Ovary (tissue), 10 donors: ENCODE data around the gene PGF. TPM values are rescaled to one million over a fixed set of nuclear protein-coding genes. Genes with fewer than 3 reads are reported as not detected.
A peak's percentile ranks its signal among the peaks of the same experiment; 100 is the strongest.

Experiments
- DNase-seq, 5 donors: peaks; one replicate each; pipeline ENCODE4 v3.0.0-alpha.2; 2019 to 2020
- H3K27ac ChIP-seq, 2 donors: fragments of 200-600 bp; one replicate each; pipeline versions ENCODE4 v1.5.1 to v1.8.0; 2019 to 2022
- H3K27me3 ChIP-seq: fragments of 200-600 bp; one replicate; pipeline ENCODE4 v1.8.0; 2022
- H3K36me3 ChIP-seq: fragments of 200-600 bp; sonication (generic); one replicate; pipeline ENCODE4 v1.5.1; 2019
- H3K4me1 ChIP-seq: one replicate; pipeline ENCODE4 v1.8.1; 2013; ENCODE audit warnings: mild to moderate bottlenecking, moderate library complexity; ENCODE audit not compliant: insufficient read depth
- H3K4me3 ChIP-seq: fragments of 200-600 bp; sonication (generic); one replicate; pipeline ENCODE4 v1.5.1; 2017
- H3K9me3 ChIP-seq, 2 donors: fragments of 200-600 bp in 1 of 2; sonication (generic) in 1 of 2; one replicate each; pipeline versions ENCODE4 v1.5.1 to v1.8.1; 2013 to 2019; ENCODE audit warnings: mild to moderate bottlenecking in 1 of 2, moderate library complexity in 1 of 2
- EP300 ChIP-seq: sonication (generic); formaldehyde crosslinking; IDR thresholded peaks from one replicate; pipeline ENCODE4 v1.6.1; 2017; ENCODE audit warnings: antibody characterized with exemption
- POLR2A ChIP-seq: fragments of 450-650 bp; IDR thresholded peaks from one replicate; pipeline ENCODE4 v1.6.1; 2017; ENCODE audit warnings: antibody characterized with exemption, mild to moderate bottlenecking, moderate library complexity
- WGBS, 3 donors: extraction: QIAGEN DNeasy Blood & Tissue Kit in 1 of 3; methylation state at CpG; one replicate each; pipeline versions ENCODE4 v1.1.5 to v1.1.7; 2013 to 2017; 5-methylcytosine and 5-hydroxymethylcytosine counted together
- intact Hi-C, 4 donors: fragments of 100-400 bp; cut with DNase I; formaldehyde crosslinking; loops; one replicate each; pipeline versions ENCODE4 v1.11.0 to v1.15.1; 2022 to 2023
- long read RNA-seq, 3 donors: library from polyadenylated mRNA in 2 of 3; unstranded in 2 of 3; transcript quantifications; one replicate each; pipeline ENCODE4 v2.0.0 and lab custom pipeline, GENCODE V29; 2021 to 2026
- polyA plus RNA-seq, 2 donors: library from polyadenylated mRNA; stranded (reverse); fragments of 200-250 nt in 1 of 2; fragments of 350-450 nt in 1 of 2; fragmentation: Illumina TruSeq in 1 of 2; extraction: RNeasy Lipid Tissue Mini Kit (QIAGEN cat#74804) in 1 of 2; gene quantifications; one replicate each; pipeline ENCODE4 v1.2.3, GENCODE V29; 2013 to 2014
- total RNA-seq, 7 donors: library from RNA; depleted of rRNA in 2 of 7; stranded (reverse); fragments of >200 nt in 2 of 7; fragmentation: NEBNext Ultra II Directional in 3 of 7; extraction: Animal tissue kit (Norgen Biotek cat#: 25700) in 3 of 7; gene quantifications; one replicate each; pipeline versions ENCODE4 v1.1.0 to v1.2.4, GENCODE V29; 2016 to 2023
- TF ChIP-seq, protein P1 (sequence below), 3 donors: fragments of 450-650 bp in 2 of 3; fragments of 200-600 bp in 1 of 3; IDR thresholded peaks; one replicate each; pipeline versions ENCODE4 v1.5.1 to v1.8.0; 2016 to 2022; ENCODE audit warnings: antibody characterized with exemption in 3 of 3, mild to moderate bottlenecking in 1 of 3
- donor health status: DM: no; HTN: no; CAD: no; lungs with moderate emphysema.
- donor health status: DM: no; HTN: no; CAD: no.
- donor health status: Bipolar disorder and iron deficiency.
- donor health status: DM: yes; HTN: yes; CAD: no.
- donor health status: DM: no; HTN: no; CAD: no.
- donor health status: DM: yes; HTN: yes; CAD: no.

The PGF gene
- total RNA-seq (10 to 100 TPM in 1 of 7 donors, 1 to 10 TPM in 5, not detected in 1; 1.8 to 14.0 (median 3.1) TPM), polyA plus RNA-seq (1 to 10 TPM; 4.5 to 5.7 TPM)
- long read RNA-seq, donor 1, transcript PGF-203 (6 exons, 1,699 nt) = minor isoform, 6 of 16 reads
- long read RNA-seq, donor 1, transcript PGF-206 (7 exons, 1,927 nt) = major isoform, 8 of 16 reads
- long read RNA-seq, donor 1, partial matches to known transcripts = 0 of 16 reads
- long read RNA-seq, donor 1, other reads (novel, unspliced or antisense) = 1 of 16 reads
- long read RNA-seq, donor 2, partial matches to known transcripts = 0 of 1 reads
- long read RNA-seq, donor 2, other reads (novel, unspliced or antisense) = 0 of 1 reads
- long read RNA-seq, donor 3, transcript PGF-203 (6 exons, 1,699 nt) = major isoform, 7 of 10 reads
- long read RNA-seq, donor 3, partial matches to known transcripts = 0 of 10 reads
- long read RNA-seq, donor 3, other reads (novel, unspliced or antisense) = 1 of 10 reads

DNA sequence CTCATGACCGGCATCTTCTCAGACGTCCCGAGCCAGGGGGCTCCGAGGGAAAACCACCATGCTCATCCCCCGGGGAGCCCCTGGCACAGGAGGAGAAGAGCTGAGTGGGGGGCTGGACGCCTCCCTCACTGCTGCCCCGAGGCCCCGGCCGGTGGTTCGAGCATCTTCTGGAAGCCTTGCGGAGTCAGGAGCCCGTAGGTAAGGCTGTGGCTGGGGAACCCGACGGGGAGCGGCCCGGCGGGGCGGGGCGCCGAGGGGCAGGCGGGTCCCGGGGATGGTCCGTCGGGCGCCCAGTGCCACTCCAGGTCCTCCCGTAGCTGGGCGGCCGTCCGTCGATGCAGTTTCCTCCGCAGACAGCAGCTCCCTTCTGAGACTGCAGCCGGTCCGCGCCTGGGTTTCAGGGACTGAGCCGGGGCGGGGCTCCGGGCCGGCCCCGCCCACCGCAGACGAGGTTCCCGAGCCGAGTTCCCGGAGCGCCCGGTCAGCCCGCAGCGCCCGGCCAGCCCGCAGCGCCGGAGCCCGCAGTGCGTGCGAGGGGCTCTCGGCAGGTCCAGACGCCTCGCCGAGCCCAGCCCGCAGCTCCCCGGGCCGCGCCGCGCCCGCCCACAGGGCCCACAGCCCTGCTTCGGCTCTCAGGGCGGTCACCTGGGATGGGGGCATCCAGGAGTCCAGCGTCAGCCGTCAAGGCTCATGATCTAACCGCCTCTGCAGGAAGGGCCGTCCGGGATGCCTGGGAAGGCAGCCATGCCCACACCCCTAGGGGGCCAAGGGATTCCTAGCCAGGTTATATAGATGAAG lies at the start of gene PGF:
PGF (minus strand) TSS at position 369 of the 798 bp plus-strand sequence; CDS start at position 14, 355 bp downstream.
- no peak within 1 kb of the TSS for H3K27ac ChIP-seq
- WGBS, 3 donors = 2% methylated on average over 31 to 73 of the region's 73 CpGs
- no peaks in the 10 kb centered on the region for H3K9me3 ChIP-seq
- peak; percentile 52 to 79 (median 69) for DNase-seq
- H3K4me1 ChIP-seq = peaks cover 4% of the 10 kb centered on the region
- peak within 1 kb of the TSS; percentile 23 for H3K4me3 ChIP-seq
- H3K36me3 ChIP-seq = no peaks in the 10 kb centered on the region
- H3K27me3 ChIP-seq = no peaks in the 10 kb centered on the region
- no peak for TF ChIP-seq EP300
- TF ChIP-seq, protein P1, sequence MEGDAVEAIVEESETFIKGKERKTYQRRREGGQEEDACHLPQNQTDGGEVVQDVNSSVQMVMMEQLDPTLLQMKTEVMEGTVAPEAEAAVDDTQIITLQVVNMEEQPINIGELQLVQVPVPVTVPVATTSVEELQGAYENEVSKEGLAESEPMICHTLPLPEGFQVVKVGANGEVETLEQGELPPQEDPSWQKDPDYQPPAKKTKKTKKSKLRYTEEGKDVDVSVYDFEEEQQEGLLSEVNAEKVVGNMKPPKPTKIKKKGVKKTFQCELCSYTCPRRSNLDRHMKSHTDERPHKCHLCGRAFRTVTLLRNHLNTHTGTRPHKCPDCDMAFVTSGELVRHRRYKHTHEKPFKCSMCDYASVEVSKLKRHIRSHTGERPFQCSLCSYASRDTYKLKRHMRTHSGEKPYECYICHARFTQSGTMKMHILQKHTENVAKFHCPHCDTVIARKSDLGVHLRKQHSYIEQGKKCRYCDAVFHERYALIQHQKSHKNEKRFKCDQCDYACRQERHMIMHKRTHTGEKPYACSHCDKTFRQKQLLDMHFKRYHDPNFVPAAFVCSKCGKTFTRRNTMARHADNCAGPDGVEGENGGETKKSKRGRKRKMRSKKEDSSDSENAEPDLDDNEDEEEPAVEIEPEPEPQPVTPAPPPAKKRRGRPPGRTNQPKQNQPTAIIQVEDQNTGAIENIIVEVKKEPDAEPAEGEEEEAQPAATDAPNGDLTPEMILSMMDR (IDR thresholded peaks at IDR 0.05) = no peak
- no peak for TF ChIP-seq POLR2A
- intact Hi-C loops = loop anchor here in 1 of 4 donors (10.0 kb wide), 1 partner anchor 59 kb away; no protein-coding TSS in a partner anchor

- intact Hi-C loops = no loop called here
- DNase-seq = no peak
Measured at GRCh38 chr14:75003250-75004027, 48.0 kb upstream of the PGF start.

DNA sequence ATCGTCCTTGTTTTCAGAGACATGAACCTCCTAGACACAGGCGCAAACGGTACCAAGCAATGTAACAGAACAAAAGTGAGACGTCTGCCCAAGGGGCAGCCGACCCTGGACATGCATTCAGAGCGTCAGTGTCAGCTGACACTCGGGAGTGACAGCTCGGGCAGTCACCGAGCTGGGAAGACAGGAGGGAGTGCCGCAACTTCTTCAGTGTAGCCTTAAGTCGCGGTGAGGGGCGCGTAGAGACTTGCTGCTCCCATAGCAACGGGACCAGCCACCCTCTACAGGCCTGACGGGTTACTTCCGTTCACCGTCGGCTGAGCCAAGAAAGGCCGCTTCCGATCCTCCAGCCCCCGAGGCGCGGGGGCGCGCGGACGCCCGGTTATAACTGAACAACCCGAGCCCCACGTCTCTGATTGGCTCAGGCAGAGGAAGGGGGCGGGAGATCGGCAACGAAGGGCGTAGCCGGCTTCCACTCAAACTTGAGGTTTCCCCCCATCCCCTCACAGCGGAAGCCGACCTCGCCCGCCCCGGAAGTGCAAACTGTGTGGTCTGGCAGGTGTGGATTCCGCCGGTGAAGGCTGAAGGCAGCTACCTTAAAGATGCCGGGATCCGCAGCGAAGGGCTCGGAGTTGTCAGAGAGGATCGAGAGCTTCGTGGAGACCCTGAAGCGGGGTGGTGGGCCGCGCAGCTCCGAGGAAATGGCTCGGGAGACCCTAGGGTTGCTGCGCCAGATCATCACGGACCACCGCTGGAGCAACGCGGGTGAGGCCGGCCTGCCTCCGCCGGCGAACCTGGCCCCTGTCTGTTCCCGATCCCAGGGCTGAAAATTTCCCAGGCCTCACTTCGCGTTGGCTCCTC lies 47.2 kb upstream of the PGF start, which contains the start of gene EIF2B2:
EIF2B2 (plus strand) TSS at position 530 of the 858 bp plus-strand sequence; CDS start at position 600, 70 bp downstream.
- no peak for TF ChIP-seq POLR2A
- no peak for TF ChIP-seq EP300
- TF ChIP-seq, protein P1 (IDR thresholded peaks at IDR 0.05) = peak in 1 of 3 donors; percentile 47
- intact Hi-C loops = no loop called here
- H3K9me3 ChIP-seq = no peaks in the 10 kb centered on the region
- H3K4me3 ChIP-seq = peak within 1 kb of the TSS; percentile 51
- peaks cover 5% of the 10 kb centered on the region for H3K4me1 ChIP-seq
- H3K27ac ChIP-seq = peak within 1 kb of the TSS in 1 of 2 donors; percentile 61
- no peaks in the 10 kb centered on the region for H3K27me3 ChIP-seq
- 0 to 1% (median 1%) methylated on average over 53 to 66 of the region's 66 CpGs for WGBS, 3 donors
- DNase-seq = peak; percentile 95 to 99 (median 97)
- no peaks in the 10 kb centered on the region for H3K36me3 ChIP-seq

More at GRCh38 chr14:75003250-75004027, 48.0 kb upstream of the PGF start:
- WGBS, 3 donors = 8 to 10% (median 10%) methylated on average over 18 of the region's 18 CpGs
- Histone ChIP-seq H3K4me3 (peak overlapping the region; percentile 51), H3K4me1 (peaks cover 5% of the 10 kb centered on the region), H3K36me3 (no peaks in the 10 kb centered on the region), H3K9me3 (no peaks in the 10 kb centered on the region), H3K27ac (no peak overlapping the region), H3K27me3 (no peaks in the 10 kb centered on the region)
- TF ChIP-seq POLR2A (no peak), EP300 (no peak)
- TF ChIP-seq, protein P1 (IDR thresholded peaks at IDR 0.05) = no peak
